GM04503 (cell line): ENCODE results near the gene MRAS.
"Not testable (repeated sequence)": the region's sequence is repeated elsewhere in the genome, so short reads cannot be mapped to it uniquely, and the experiment has no call there.

Experiments used
- DNase-seq: peaks from one replicate; pipeline ENCODE4 v3.0.0-alpha.2; 2012; ENCODE audit warnings: low read depth

Gene MRAS

GRCh38 chr3:138389841-138390581, 41.6 kb downstream of the MRAS start:
- peak; percentile 83 for DNase-seq

DNA sequence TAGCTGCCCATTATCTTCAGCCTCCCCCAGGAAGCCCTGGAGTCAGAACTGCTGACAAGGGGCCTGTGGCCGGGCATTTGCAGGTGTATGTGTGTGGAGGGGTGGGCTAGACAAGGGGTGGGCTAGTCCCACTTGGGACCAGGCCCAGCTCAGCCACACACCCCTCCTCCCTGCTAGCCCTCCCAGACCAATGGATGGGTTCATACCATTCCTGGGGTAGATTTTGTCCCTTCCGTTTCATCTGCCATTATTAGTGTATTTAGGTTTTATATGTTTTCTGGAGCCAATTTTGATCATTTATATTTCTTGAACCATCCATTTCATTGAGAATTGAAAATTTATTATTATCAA, 42.2 kb downstream of the MRAS start:
- no peak for DNase-seq

DNA sequence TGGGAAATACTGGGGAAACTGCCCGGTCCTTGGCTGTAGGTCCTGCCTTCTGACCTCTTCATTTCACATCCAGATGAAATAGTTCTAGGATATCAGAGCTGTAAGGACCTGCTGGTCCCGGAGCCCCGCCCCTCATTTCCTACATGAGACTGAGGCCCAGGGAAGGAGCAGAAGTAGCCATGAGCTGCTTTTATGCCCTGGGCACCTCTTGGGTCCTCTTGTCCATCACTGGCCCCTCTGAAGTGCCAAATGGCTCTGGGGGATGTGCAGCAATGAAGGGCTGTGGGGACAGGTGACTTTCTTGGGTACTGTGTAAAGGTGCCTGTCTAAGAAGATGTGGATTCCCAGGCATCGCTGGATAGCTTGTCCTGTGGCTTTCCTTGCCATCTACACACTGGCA, 45.8 kb downstream of the MRAS start:
- no peak for DNase-seq

DNA sequence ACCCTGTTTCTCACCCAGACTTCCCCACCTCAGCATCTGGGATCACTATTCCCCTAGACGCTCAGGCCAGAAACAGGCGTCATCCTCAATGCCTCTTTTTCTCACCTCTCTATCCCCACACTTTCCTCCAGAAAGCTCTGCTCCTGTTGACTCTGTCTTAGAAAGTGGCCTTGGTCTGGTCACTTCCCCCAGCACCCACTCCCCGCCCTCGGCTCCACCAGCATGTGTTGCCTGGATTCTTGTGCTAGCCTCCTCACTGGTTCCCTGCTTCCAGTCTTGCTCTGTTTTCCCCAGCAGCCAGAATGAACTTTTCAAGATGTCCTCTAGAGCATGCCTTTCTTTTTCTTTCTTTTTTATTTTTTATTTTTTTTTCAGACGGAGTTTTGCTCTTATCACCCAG, 46.3 kb downstream of the MRAS start:
- no peak for DNase-seq

DNA sequence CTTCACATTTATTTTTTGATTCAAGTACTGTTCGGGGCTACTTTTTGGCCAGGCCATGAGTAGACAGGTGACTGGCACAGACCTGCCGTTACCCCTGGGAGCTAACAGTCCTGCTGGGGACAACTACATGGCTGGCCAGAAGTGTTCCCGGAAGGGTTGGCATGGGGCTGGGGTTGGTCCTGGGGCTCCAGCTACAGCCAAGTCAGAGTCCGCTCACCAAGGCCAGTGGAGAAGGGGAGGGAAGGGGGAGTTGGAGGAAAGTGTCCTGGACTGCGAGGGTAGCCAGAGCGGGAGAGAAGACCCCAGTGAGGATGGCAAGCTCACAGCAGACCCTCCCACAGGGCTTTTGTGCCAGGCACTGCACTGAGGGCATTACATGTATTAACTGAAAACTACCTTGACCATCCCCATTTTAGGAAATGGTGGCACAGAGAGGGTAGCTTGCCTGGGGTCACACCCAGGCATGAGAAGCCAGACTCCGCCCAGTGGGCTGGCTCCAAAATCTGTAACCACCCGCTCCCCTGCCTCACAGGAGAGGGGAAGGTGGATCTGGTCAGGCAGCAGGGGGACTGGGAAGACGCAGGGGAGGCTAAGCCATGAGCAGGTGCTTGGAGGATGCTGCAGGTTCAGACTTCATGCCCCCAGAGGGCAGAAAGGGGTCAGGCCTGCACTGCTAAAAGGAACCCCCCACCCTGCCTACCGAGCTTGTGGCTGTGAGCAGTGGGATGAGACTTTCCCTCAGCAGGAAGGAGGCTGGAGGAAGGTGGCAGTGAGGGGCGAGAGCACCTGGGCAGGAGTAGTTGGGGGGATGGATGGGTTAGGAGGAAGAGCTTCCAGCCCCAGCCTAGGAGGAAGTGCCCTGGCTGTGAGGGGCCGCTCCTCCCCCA, 47.7 kb downstream of the MRAS start:
- DNase-seq, result no peak

GRCh38 chr3:138396752-138397410, 48.5 kb downstream of the MRAS start:
- no peak for DNase-seq

DNA sequence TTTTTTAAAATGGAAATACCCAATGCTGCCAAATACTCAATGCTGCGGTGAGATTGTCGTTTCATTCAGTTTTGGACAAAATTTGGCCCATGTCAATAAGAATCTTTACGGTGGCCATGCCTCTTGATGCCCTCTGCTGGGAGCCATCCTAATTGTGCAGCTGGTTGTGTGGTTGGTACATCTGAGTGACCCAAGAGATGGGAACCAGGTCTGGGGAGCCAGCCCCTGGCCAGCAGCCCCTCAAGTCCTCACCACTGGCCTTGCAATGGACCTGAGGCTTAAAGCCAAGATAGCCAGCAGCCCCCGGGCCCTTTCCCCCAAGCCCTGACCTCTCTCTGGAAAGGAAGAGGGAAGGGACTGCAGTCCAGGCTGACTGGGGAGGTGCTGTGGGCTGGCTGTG, 49.6 kb downstream of the MRAS start:
- no peak for DNase-seq

DNA sequence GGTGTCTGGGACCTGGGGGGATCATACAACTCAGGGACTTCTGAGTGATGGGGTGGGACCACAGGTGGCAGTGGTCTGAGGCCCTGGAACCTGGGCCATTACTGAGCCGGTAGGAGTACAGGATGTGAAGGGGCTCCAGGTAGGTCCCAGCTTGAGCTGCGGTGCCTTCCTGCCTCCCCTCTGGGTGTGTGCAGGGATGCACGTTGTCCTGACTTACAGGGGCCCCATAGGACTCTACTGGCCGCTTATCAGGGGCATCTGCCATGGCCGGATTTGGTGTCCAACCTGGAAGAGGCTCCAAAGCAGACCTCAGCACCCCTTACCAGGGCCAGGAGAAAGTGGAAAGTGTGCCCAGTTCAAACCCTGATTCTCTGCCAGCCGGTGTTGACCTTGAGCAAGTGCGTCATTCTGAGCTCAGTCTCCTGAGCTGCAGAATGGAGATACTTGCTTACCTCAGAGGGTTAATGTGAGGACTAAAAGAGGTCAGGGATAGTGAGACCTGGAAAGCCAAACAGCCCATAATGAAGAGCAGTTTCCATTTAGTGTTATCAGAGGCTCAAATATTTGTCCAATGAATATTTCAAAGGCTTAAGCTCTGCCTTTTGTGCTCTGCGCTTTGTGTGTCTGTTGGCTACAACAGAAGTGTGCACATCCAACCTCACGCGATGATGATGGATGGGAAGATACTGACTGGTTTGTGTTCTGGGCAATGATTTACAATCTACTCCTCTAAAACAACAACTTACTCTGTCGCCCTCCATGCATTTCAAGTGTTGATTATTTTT, 50.6 kb downstream of the MRAS start:
- DNase-seq, result no peak

DNA sequence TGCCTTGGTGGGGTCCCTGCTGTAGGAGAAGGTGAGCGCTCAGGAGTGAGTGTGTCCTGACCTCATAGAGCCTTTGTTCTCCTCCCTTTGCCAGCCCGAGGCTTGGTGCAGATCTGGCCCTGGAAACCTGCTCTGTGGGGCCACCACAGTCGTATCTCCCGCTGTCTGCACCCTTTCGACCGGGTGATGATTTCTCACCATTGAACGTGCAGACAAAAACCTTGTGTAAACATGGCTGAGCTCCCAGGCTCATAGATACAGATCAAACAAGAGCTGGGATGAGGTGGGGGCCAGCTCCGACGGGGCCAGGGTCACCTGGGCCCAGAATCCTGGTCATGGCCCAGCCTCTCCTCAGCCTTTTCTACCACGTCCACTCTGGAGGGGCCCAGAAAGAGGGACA, 51.4 kb downstream of the MRAS start:
- no peak for DNase-seq

- DNase-seq, result no peak
Observed at GRCh38 chr3:138400651-138401070, 52.3 kb downstream of the MRAS start.

- no peak for DNase-seq
Observed at GRCh38 chr3:138401834-138402233, 53.5 kb downstream of the MRAS start.

- no peak for DNase-seq
Observed at GRCh38 chr3:138404121-138404520, 55.7 kb downstream of the MRAS start.

- no peak for DNase-seq
Observed at GRCh38 chr3:138405001-138405400, 56.6 kb downstream of the MRAS start.

- no peak for DNase-seq
Observed at GRCh38 chr3:138405486-138405885, 57.1 kb downstream of the MRAS start.

GRCh38 chr3:138406606-138407005, 58.2 kb downstream of the MRAS start:
- no peak for DNase-seq

DNA sequence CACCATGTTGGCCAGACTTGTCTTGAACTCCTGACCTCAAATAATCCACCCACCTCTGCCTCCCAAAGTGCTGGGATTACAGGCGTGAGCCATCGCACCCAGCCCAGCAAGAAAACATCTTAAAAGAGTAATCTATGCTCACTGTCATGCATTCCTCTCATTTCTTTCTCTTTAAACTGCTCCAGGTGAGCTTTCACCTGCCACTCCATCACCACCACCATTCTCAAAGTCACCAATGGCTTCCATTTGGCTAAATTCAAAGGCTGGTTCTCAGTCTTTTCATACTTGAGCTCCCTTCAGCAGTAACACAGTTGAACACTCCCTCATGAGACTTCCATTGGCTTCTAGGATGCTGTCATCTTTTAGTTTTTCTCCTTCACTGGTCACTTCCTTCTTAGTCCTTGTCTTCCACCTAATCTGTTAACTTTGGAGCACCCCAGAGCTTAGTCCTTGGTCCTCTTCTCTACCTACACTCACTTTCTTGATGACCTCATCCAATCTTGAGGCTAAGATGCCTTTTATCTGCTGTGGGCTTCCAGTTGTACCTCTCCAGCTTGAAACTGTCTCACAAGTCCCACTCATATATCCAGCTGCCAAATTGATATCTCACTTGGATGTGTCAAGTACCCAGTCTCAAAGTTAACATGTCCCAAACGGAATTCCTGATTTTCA, 59.0 kb downstream of the MRAS start:
- DNase-seq, result no peak

DNA sequence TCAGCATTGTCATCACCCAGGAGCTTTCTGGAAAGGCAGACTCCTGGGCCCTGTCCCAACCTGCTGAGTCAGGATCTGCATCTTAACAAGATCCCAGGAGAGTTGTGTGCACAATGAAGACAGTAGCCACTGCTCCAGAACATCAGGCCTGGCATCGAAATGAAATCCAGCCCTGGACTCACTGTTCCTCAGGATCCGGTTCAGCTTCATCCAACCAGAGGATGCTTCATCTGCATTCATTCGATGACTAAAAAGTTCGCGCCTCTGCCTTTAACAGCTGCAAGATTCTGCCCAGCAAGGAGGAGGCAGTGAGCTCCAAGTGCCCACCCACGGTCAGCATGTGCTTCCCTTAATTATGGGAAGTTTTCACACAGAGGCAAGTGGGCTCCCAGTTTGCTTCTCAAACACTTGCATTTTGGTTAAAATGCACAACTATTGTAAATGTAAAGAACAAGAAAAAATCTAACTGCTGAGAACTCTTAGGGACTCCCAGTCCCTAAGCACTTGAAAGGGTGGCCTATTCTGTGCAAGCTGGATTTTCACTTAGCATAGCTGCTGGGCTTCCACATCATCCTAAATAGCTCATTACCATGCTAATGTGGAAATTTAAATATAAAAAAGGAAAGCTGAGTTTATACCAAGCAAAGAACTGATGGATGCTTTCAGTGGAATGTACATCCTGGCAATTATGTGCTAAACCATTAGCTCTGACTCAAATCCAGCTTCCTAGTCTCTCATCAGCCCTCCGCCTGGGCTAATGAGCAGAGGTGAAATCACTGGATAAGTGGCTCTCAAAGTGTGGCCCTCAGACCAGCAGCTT, 60.6 kb downstream of the MRAS start:
- no peak for DNase-seq

- DNase-seq, result no peak
Observed at GRCh38 chr3:138412821-138413551, 64.6 kb downstream of the MRAS start.

DNA sequence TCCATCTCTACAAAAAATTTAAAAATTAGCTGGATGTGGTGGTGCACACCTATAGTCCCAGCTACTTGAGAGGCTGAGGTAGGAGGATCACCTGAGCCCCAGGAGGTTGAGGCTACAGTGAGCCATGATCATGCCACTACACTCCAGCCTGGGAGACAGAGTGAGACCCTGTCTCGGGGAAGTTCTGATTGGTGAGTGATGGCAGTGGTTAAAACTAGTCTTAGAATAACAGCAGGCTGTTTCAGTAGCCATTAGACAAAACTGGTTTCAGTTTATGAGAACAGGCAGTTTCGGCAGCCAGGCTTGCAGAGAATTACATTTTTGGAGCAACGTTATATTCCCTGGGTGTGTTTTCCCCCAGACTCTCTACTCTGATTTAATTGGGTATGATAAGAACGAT, 67.9 kb downstream of the MRAS start:
- DNase-seq, result not testable (repeated sequence)

- DNase-seq, result no peak
Observed at GRCh38 chr3:138417559-138417982, 69.2 kb downstream of the MRAS start.
